GM23338 (cell line): ENCODE measurements around the gene IVD. TPM values are rescaled to one million over a fixed set of nuclear protein-coding genes. Genes with fewer than 3 reads are reported as not detected.

Experiments
- ATAC-seq: fragments of 200-7000 bp; cut with Tn5 transposase; 3 replicates; pipeline ENCODE4 v1.9.1; 2020
- DNase-seq: peaks from one replicate; pipeline ENCODE4 v3.0.0-alpha.2; 2015; ENCODE audit warnings: low spot score
- H2AFZ ChIP-seq: fragments of 200-600 bp; sonication (generic); 2 replicates; pipeline ENCODE4 v1.8.0; 2016; ENCODE audit warnings: antibody characterized with exemption, mild to moderate bottlenecking, moderate library complexity
- H3F3A ChIP-seq: fragments of 200-600 bp; sonication (generic); replicated peaks from 2 replicates; pipeline ENCODE4 v1.8.0; 2017; ENCODE audit warnings: antibody characterized with exemption, mixed run types, low read depth
- H3K27ac ChIP-seq: fragments of 200-600 bp; sonication (generic); 2 replicates; pipeline ENCODE4 v1.6.1; 2016; ENCODE audit warnings: low read depth
- H3K27me3 ChIP-seq: fragments of 200-600 bp; sonication (generic); 2 replicates; pipeline ENCODE4 v1.8.0; 2016; ENCODE audit warnings: mild to moderate bottlenecking, mixed run types, moderate library complexity; ENCODE audit not compliant: insufficient read depth
- H3K36me3 ChIP-seq: fragments of 200-600 bp; sonication (generic); 2 replicates; pipeline ENCODE4 v1.8.0; 2016; ENCODE audit warnings: mild to moderate bottlenecking; ENCODE audit not compliant: insufficient read depth
- H3K4me1 ChIP-seq: fragments of 200-600 bp; sonication (generic); 2 replicates; pipeline ENCODE4 v1.8.0; 2016; ENCODE audit warnings: mild to moderate bottlenecking, moderate library complexity; ENCODE audit not compliant: insufficient read depth
- H3K4me2 ChIP-seq: fragments of 200-600 bp; sonication (generic); 2 replicates; pipeline ENCODE4 v1.7.1; 2017; ENCODE audit warnings: mixed run types
- H3K4me3 ChIP-seq: fragments of 200-600 bp; sonication (generic); 2 replicates; pipeline ENCODE4 v1.6.1; 2016; ENCODE audit warnings: mixed run types
- H3K79me2 ChIP-seq: fragments of 200-600 bp; sonication (generic); replicated peaks from 2 replicates; pipeline ENCODE4 v1.8.0; 2017; ENCODE audit warnings: mild to moderate bottlenecking; ENCODE audit not compliant: insufficient read depth
- H3K9me2 ChIP-seq: fragments of 200-600 bp; sonication (generic); 2 replicates; pipeline ENCODE4 v1.8.0; 2017; ENCODE audit not compliant: insufficient read depth
- H4K20me1 ChIP-seq: fragments of 200-600 bp; sonication (generic); replicated peaks from 2 replicates; pipeline ENCODE4 v1.8.0; 2017; ENCODE audit warnings: mild to moderate bottlenecking; ENCODE audit not compliant: insufficient read depth
- H3K27ac Mint-ChIP-seq: 2 replicates; pipeline ENCODE4 v1.8.0; 2020; ENCODE audit warnings: inconsistent platforms, mild to moderate bottlenecking, moderate library complexity, mixed read lengths
- H3K27me3 Mint-ChIP-seq: 3 replicates; pipeline ENCODE4 v1.8.0; 2022; ENCODE audit warnings: low read depth, mild to moderate bottlenecking, moderate library complexity, mixed read lengths, inconsistent platforms; ENCODE audit not compliant: insufficient read depth, poor library complexity
- H3K36me3 Mint-ChIP-seq: 3 replicates; pipeline ENCODE4 v1.8.0; 2021; ENCODE audit warnings: low read depth, mild to moderate bottlenecking, inconsistent platforms, moderate library complexity, mixed read lengths
- H3K4me1 Mint-ChIP-seq: 3 replicates; pipeline ENCODE4 v1.8.0; 2020; ENCODE audit warnings: mild to moderate bottlenecking, inconsistent platforms, mixed read lengths
- H3K4me3 Mint-ChIP-seq: 3 replicates; pipeline ENCODE4 v1.8.0; 2021; ENCODE audit warnings: moderate library complexity, mild to moderate bottlenecking, inconsistent platforms, mixed read lengths
- H3K9me3 Mint-ChIP-seq: 3 replicates; pipeline ENCODE4 v1.8.0; 2020; ENCODE audit warnings: moderate library complexity, mild to moderate bottlenecking, inconsistent platforms, mixed read lengths
- CREB1 ChIP-seq: fragments of 250-450 bp; sonication (Bioruptor Pico); IDR thresholded peaks from 2 replicates; pipeline ENCODE4 v1.5.0; 2020; ENCODE audit warnings: low read depth, mild to moderate bottlenecking, moderate library complexity
- EZH2 ChIP-seq: fragments of 200-600 bp; sonication (generic); IDR thresholded peaks from one replicate; pipeline ENCODE4 v1.8.0; 2017; ENCODE audit warnings: antibody characterized with exemption, mild to moderate bottlenecking, low read depth; ENCODE audit not compliant: unreplicated experiment
- JUNB ChIP-seq: IDR thresholded peaks from one replicate; pipeline ENCODE4 v1.6.1; 2016; ENCODE audit warnings: antibody characterized with exemption; ENCODE audit not compliant: unreplicated experiment
- NANOG ChIP-seq: IDR thresholded peaks from 2 replicates; pipeline ENCODE4 v1.6.1; 2016; ENCODE audit warnings: antibody characterized with exemption, borderline replicate concordance
- POLR2AphosphoS5 ChIP-seq: IDR thresholded peaks from 2 replicates; pipeline ENCODE4 v1.6.1; 2016; ENCODE audit warnings: antibody characterized with exemption, low read depth
- STAT1 ChIP-seq: IDR thresholded peaks from one replicate; pipeline ENCODE4 v1.6.1; 2016; ENCODE audit warnings: antibody characterized with exemption; ENCODE audit not compliant: unreplicated experiment
- ZNF114 ChIP-seq: fragments of 250-450 bp; sonication (Bioruptor Pico); IDR thresholded peaks from 2 replicates; pipeline ENCODE4 v1.5.0; 2020; ENCODE audit warnings: mild to moderate bottlenecking, moderate library complexity
- ZNF331 ChIP-seq: fragments of 250-450 bp; sonication (Bioruptor Pico); IDR thresholded peaks from 2 replicates; pipeline ENCODE4 v1.5.0; 2020; ENCODE audit warnings: low read depth, mild to moderate bottlenecking, moderate library complexity
- ZNF462 ChIP-seq: fragments of 250-450 bp; sonication (Bioruptor Pico); IDR thresholded peaks from 2 replicates; pipeline ENCODE4 v1.5.0; 2020; ENCODE audit warnings: mild to moderate bottlenecking, moderate library complexity
- polyA plus RNA-seq: library from polyadenylated mRNA; unstranded; fragments of >200 nt; fragmentation: Nextera tagmentation; extraction: Ambion mirVana; gene quantifications from 2 replicates; pipeline ENCODE4 v1.2.1, GENCODE V29; 2016
- total RNA-seq: library from RNA; depleted of rRNA; stranded (reverse); fragments of >200 nt; shearing (Covaris generic); gene quantifications from 2 replicates; pipeline ENCODE4 v1.2.3, GENCODE V29; 2014
- TF ChIP-seq, protein P1 (sequence below): IDR thresholded peaks from 2 replicates; pipeline ENCODE4 v1.6.1; 2016; ENCODE audit warnings: antibody characterized with exemption

The IVD gene
- total and polyA plus RNA-seq, 2 experiments from 2014 or later, result 54.1 to 75.4 TPM

- TF ChIP-seq ZNF462, result no peak
Observed at GRCh38 chr15:40460404-40460803, 54.8 kb downstream of the IVD start (continued).

DNA sequence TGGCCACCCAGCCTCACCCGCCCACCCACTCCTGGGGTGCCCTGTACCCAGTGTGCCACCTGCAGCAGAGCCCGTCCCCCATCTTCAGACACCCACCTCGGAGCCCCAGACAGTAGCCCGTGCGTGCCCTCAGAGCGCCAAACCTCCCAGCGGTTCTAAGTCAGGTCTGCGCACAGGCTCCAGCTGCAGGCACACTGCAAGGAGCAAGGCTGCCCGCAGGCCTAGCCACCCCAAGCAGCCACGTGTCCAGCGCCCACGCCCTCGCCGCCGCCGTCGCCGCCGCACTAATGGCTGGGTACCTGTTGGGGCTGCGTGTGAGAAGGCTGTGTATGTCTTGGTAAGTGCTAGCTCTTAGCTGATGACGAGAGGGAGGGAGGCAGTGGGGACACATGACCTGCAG, 56.4 kb downstream of the IVD start:
- Histone ChIP-seq H3K27ac (no peak overlapping the region), H3K4me2 (no peak overlapping the region), H2AFZ (no peak overlapping the region), H3K79me2 (peaks cover 35% of the 10 kb centered on the region), H3K27me3 (no peaks in the 10 kb centered on the region), H3K36me3 (peaks cover 14% of the 10 kb centered on the region), H3K9me2 (no peaks in the 10 kb centered on the region), H3K4me3 (no peak overlapping the region), H3K4me1 (no peaks in the 10 kb centered on the region), H4K20me1 (peaks cover 31% of the 10 kb centered on the region), H3F3A (0 out of 2 replicates have a peak, but pooled peaks cover 5% of the 10 kb centered on the region)
- peaks cover 8% of the 10 kb centered on the region; the same call in 2 of the 3 replicates for H3K4me1 Mint-ChIP-seq
- no peak for DNase-seq
- H3K36me3 Mint-ChIP-seq, result peaks cover 66% of the 10 kb centered on the region
- no peak for ATAC-seq
- H3K27ac Mint-ChIP-seq, result no peak overlapping the region
- peaks cover 4% of the 10 kb centered on the region for H3K27me3 Mint-ChIP-seq
- no peaks in the 10 kb centered on the region for H3K9me3 Mint-ChIP-seq
- H3K4me3 Mint-ChIP-seq, result no peak overlapping the region
- TF ChIP-seq NANOG (no peak), CREB1 (CRISPR knock-in tag) (no peak), ZNF462 (no peak), ZNF331 (CRISPR knock-in tag) (no peak), JUNB (no peak), POLR2AphosphoS5 (no peak), EZH2 (no peak), ZNF114 (CRISPR knock-in tag) (no peak), STAT1 (no peak)
- TF ChIP-seq, protein P1, sequence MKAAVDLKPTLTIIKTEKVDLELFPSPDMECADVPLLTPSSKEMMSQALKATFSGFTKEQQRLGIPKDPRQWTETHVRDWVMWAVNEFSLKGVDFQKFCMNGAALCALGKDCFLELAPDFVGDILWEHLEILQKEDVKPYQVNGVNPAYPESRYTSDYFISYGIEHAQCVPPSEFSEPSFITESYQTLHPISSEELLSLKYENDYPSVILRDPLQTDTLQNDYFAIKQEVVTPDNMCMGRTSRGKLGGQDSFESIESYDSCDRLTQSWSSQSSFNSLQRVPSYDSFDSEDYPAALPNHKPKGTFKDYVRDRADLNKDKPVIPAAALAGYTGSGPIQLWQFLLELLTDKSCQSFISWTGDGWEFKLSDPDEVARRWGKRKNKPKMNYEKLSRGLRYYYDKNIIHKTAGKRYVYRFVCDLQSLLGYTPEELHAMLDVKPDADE, result no peak
